K562 (cell line): Measurements from ENCODE around the gene ZNF544. TPM values are rescaled to one million over a fixed set of nuclear protein-coding genes. Genes with fewer than 3 reads are reported as not detected.

Experiments
- AFF4 ChIP-seq: sonication (generic); formaldehyde crosslinking; IDR thresholded peaks from 2 replicates; pipeline ENCODE4 v1.8.0; 2023; ENCODE audit warnings: mild to moderate bottlenecking, missing genetic modification reagents
- CBX1 ChIP-seq: sonication (generic); IDR thresholded peaks from 2 replicates; pipeline ENCODE4 v1.6.1; 2016; ENCODE audit warnings: antibody characterized with exemption, low read depth, mild to moderate bottlenecking
- DLX4 ChIP-seq: fragments of 250-450 bp; sonication (Bioruptor Pico); IDR thresholded peaks from 2 replicates; pipeline ENCODE4 v1.6.1; 2021; ENCODE audit warnings: mild to moderate bottlenecking
- FOXJ3 ChIP-seq: sonication (generic); formaldehyde crosslinking; IDR thresholded peaks from 2 replicates; pipeline ENCODE4 v1.4.0; 2020; ENCODE audit warnings: mild to moderate bottlenecking, missing genetic modification reagents
- GATAD2A ChIP-seq: fragments of 450-650 bp; IDR thresholded peaks from 2 replicates; pipeline ENCODE4 v1.6.1; 2017
- HSF4 ChIP-seq: fragments of 250-450 bp; sonication (Bioruptor Pico); IDR thresholded peaks from 2 replicates; pipeline ENCODE4 v2.1.2; 2022; ENCODE audit warnings: mild to moderate bottlenecking, moderate library complexity, borderline replicate concordance
- IFI16 ChIP-seq: fragments of 250-450 bp; sonication (Bioruptor Pico); IDR thresholded peaks from 2 replicates; pipeline ENCODE4 v2.1.2; 2022; ENCODE audit warnings: mild to moderate bottlenecking, inconsistent platforms
- IRF9 ChIP-seq: fragments of 450-650 bp; IDR thresholded peaks from 2 replicates; pipeline ENCODE4 v1.6.1; 2016; ENCODE audit warnings: missing biosample characterization, missing genetic modification characterization
- MAFG ChIP-seq: fragments of 450-650 bp; conservative IDR thresholded peaks from 2 replicates; pipeline ENCODE4 v1.6.1; 2016; ENCODE audit warnings: missing genetic modification characterization, missing compliant biosample characterization
- POLR2G ChIP-seq: fragments of 200-400 bp; formaldehyde crosslinking; IDR thresholded peaks from 2 replicates; pipeline ENCODE4 v1.6.1; 2017; ENCODE audit warnings: low read depth, mild to moderate bottlenecking, antibody characterized with exemption, low read length, moderate library complexity
- POLR3G ChIP-seq: IDR thresholded peaks from 2 replicates; pipeline ENCODE4 v1.6.1; 2011; ENCODE audit not compliant: insufficient read length, insufficient replicate concordance; ENCODE audit errors: extremely low read depth
- RHOXF2B ChIP-seq: fragments of 250-450 bp; sonication (Bioruptor Pico); conservative IDR thresholded peaks from 2 replicates; pipeline ENCODE4 v1.5.1; 2021
- RNF2 ChIP-seq: sonication (generic); IDR thresholded peaks from 2 replicates; pipeline ENCODE4 v1.6.1; 2016
- SMAD1 ChIP-seq: fragments of 150-350 bp; IDR thresholded peaks from 2 replicates; pipeline ENCODE4 v1.6.1; 2014; ENCODE audit warnings: low read length, low read depth; ENCODE audit not compliant: partially characterized antibody
- SMC3 ChIP-seq: conservative IDR thresholded peaks from 2 replicates; pipeline ENCODE4 v1.6.1; 2011; ENCODE audit warnings: low read depth, low read length, improper control_type of control experiment; ENCODE audit not compliant: insufficient read depth
- STAG1 ChIP-seq: sonication (generic); formaldehyde crosslinking; IDR thresholded peaks from 2 replicates; pipeline ENCODE4 v1.5.0; 2020; ENCODE audit warnings: missing genetic modification reagents, borderline replicate concordance
- TBL1XR1 ChIP-seq, 2 experiments: IDR thresholded peaks; 2 replicates each; pipeline ENCODE4 v1.6.1; 2012; ENCODE audit warnings: improper control_type of control experiment in 2 of 2, low read length in 2 of 2, mild to moderate bottlenecking in 1 of 2
- ZBTB7A ChIP-seq: IDR thresholded peaks from 2 replicates; pipeline ENCODE4 v1.6.1; 2011; ENCODE audit warnings: low read depth, mild to moderate bottlenecking, low read length, moderate library complexity, borderline replicate concordance; ENCODE audit not compliant: control insufficient read depth
- ZHX1 ChIP-seq: fragments of 150-350 bp; conservative IDR thresholded peaks from 2 replicates; pipeline ENCODE4 v1.6.1; 2014; ENCODE audit warnings: low read length
- ZKSCAN3 ChIP-seq: fragments of 250-450 bp; sonication (Bioruptor Pico); IDR thresholded peaks from 2 replicates; pipeline ENCODE4 v1.4.0; 2020
- ZNF12 ChIP-seq: sonication (generic); formaldehyde crosslinking; IDR thresholded peaks from 2 replicates; pipeline ENCODE4 v1.4.0; 2020; ENCODE audit warnings: mild to moderate bottlenecking, missing genetic modification reagents
- ZNF507 ChIP-seq: conservative IDR thresholded peaks from 2 replicates; pipeline ENCODE4 v1.6.1; 2017; ENCODE audit warnings: missing genetic modification characterization, missing compliant biosample characterization
- polyA plus RNA-seq, 8 experiments: library from polyadenylated mRNA; depleted of rRNA in 4 of 8; stranded (reverse) in 5 of 8; unstranded in 3 of 8; fragments of >200 nt; fragmentation: Nextera tagmentation in 2 of 8; fragmentation: Illumina TruSeq in 1 of 8; extraction: Ambion mirVana in 2 of 8; extraction: Trizol in 1 of 8; gene quantifications; 2 replicates each; pipeline versions ENCODE4 v1.2.1 to v1.2.3, GENCODE V29; 2011 to 2014; ENCODE audit warnings: inconsistent platforms in 1 of 8, missing spikeins in 1 of 8
- total RNA-seq, 7 experiments: library from RNA; depleted of rRNA in 6 of 7; stranded (reverse); fragments of >200 nt in 6 of 7; fragmentation: Illumina TruSeq in 2 of 7; extraction: Trizol in 2 of 7; gene quantifications; 2 replicates each; pipeline versions ENCODE4 v1.2.1 to v1.2.3, GENCODE V29; 2011 to 2021; ENCODE audit warnings: low replicate concordance in 1 of 7

ZNF544 gene
- total and polyA plus RNA-seq, 9 of the 15 experiments (the other 6 are each of a cell fraction or from before 2014, with no cell fraction given): 23.6 to 59.0 (median 41.4) TPM

GRCh38 chr19:58228585-58229254 lies at the start of gene ZNF544 (continued):
- TF ChIP-seq ZNF507 (tag) (no peak), GATAD2A (no peak), ZNF12 (peak; percentile 55; the same call in 1 of the 2 replicates), RNF2 (peak; percentile 79), CBX1 (no peak), POLR2G (peak; percentile 99), FOXJ3 (CRISPR knock-in tag) (no peak), IRF9 (tag) (no peak), ZKSCAN3 (CRISPR knock-in tag) (no peak), SMAD1 (peak; percentile 24), DLX4 (CRISPR knock-in tag) (no peak), MAFG (tag) (no peak), SMC3 (no peak), ZBTB7A (peak; percentile 48; the same call in 1 of the 2 replicates), RHOXF2B (CRISPR knock-in tag) (no peak), TBL1XR1 (IDR thresholded peaks at IDR 0.05; ENCODE audit: low read length in 2 of 2) (peak; percentile 24 to 32; a peak in 1 of 4 replicates), ZHX1 (no peak), IFI16 (no peak), STAG1 (no peak), POLR3G (no peak), HSF4 (CRISPR knock-in tag) (no peak), AFF4 (CRISPR knock-in tag) (no peak)
